GM21825 (cell line): ENCODE data around the gene PPP1R27.

Experiments used
- ATAC-seq: cut with Tn5 transposase; IDR thresholded peaks from one replicate; pipeline ENCODE4 v1.9.1; 2021; ENCODE audit warnings: mild to moderate bottlenecking, moderate library complexity; ENCODE audit not compliant: unreplicated experiment

The PPP1R27 gene

GRCh38 chr17:81807210-81807719 is 27.6 kb downstream of the PPP1R27 start:
- ATAC-seq, result no peak

DNA sequence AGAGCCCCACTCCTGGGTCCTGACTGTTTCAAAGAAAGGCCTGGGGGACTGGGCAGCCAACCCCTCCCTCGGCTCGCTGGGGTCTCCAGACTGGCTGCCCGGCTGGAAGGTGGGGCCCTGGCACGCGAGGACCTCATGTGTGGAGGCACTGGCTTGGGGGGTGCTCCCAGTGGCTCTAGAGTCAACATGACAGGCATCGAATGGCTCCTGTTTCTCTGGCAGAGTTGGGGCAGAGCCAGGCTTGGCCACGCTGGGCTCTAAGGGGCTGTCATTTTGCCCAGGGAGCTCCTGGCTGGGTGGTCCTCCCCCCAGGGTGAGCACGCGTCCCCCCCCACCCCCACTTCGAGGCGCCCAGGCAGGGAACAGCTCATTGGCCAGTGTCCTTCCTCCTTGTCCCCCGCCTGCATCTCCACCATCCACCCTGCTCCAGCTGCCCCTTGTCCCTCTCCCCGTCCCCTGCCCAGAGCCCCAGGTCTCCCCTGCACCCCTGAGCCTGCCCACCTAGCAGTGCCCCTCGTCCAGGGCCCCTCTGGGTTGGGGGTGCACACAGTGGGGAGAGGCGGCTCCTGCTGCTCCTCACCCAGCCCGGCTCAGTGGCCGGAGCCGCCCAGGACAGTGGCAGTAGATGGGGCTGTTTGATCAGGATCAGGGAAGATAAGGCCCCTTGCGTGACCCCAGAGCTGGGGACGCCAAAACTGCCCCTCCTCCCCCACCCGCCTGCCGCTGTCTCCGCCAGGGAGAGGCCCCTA is 28.2 kb downstream of the PPP1R27 start:
- no peak for ATAC-seq

GRCh38 chr17:81805707-81806460 is 29.0 kb downstream of the PPP1R27 start:
- ATAC-seq, result no peak

DNA sequence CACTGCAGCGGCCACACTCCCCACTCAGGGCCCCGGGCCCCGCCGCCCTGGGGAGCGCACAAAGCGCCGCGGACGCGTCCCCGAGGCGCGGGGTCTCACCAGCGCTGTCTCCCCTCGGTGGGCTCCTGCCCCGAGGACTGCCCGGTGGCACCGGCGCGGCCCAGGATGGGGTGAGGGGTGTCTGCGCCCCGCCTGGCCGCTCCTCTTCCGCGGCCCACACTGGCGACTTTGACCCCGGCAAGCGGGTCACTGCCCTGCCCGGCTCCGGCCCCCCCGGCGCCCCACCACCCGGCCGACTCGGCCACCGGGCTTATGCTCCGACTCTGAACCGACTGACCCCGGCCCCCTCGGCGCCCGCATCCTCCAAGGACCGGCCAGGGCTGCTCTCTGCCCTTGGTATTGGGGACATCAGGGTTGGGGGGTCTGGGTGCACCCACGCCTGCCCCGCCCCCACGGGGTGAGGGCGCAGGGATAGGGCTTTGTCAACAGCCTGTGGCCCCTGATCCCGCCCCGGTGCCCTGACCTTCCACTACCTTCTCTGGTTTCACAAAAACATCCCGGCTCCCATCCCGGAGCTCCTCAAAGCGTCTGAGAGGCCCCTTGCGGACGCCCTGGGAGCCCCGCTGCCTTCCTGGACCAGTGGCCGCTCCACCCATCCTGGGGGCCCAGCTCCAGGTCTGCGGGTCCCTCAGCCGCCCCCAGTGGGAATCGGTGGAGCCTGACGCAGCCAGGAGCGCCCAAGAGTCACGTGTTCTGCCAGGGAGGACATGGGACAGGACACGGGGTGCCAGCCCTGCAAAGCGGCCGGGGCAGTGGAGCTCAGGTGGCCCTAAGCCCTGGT is 30.1 kb downstream of the PPP1R27 start:
- ATAC-seq, result no peak

DNA sequence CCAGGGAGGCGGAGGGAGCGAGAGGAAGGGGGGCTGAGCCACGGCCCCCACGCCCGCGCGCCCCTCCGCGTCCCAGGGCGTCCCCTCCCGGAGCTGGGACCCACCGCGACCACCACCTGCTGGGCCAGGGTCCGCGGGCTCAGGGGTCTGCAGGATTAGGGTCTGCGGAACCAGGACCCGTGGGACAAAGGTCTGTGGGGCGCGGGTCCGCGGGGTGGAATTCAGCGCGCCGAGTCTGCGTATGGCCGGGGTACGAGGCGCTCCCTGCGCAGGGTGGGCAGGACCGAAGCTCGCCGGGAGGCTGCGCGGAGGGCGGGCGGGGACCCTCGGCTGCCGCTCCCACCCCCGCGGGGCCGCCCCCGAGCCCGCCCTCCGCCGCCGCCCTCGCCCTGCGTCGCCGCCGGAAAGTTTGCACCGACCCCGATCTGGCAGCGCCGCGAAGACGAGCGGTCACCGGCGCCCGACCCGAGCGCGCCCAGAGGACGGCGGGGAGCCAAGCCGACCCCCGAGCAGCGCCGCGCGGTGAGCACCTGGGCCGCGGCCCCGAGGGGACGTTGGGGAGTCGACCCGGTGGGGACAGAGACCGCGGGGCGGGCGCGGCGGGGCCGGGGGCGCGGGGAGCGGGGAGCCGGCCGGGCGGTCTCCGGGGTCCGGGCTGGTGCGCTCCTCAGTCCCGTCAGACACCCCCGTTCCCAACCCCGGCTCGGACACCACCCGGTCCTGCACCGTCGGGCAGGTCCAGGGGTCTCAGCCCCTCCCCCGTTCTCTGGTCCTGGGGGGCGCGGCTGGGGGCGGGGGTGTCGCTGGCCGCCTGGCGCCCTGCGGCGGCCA is 30.9 kb downstream of the PPP1R27 start, which contains the start of gene GCGR:
GCGR (plus strand) TSS at position 423 of the 831 bp plus-strand sequence. CDS start 4,869 bp downstream, outside the sequence.
- ATAC-seq, result no peak

- no peak for ATAC-seq
Observed at GRCh38 chr17:81802856-81803643, 31.8 kb downstream of the PPP1R27 start.

DNA sequence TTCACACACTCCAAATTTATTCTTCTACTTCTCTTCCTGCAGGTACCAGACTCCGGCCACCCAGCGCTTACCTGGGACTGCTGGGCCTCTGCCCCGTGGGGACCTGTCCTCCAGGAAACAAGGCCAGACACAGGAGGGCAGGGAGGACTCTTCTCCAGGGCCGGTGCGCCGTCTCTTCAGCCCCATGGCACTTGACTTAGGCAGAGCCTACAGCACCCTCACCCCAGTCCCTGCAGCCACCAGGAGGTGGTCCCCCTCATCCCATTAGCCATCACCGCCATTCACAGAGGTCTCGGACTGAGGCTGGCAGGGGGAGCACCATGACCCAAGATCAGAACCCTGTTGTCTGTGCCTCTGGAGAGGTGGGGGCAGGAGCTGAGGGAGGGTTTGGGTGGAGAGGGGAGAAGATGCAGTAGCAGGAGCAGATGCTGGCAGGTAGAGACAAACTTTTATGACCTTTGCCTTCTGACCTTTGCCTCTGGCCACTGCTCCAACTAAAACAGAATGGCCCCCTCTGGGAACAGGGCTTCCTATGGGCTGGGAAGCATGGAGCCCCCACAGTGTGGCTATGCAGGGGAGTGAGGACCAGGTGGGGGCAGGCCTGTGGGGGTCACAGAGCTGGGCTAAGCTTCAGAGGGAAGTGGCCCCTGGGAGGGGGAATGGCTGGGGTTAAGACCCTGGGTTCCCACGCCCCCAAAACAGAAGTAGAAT is 32.6 kb downstream of the PPP1R27 start:
- no peak for ATAC-seq

DNA sequence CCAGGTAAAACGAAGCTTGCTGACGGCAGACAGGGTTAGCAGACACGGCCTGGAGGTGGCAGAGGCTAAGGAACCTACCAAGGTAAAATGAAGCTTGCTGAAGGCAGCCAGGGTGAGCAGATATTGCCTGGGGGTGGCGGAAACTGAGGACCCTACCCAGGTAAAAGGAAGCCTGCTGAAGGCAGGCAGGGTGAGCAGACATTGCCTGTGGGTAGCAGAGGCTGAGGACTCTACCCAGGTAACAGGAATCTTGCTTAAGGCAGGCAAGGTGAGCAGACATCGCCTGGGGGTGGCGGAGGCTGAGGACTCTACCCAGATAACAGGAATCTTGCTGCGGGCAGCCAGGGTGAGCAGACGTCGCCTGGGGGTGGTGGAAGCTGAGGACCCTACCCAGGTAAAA is 33.5 kb downstream of the PPP1R27 start:
- ATAC-seq, result no peak

DNA sequence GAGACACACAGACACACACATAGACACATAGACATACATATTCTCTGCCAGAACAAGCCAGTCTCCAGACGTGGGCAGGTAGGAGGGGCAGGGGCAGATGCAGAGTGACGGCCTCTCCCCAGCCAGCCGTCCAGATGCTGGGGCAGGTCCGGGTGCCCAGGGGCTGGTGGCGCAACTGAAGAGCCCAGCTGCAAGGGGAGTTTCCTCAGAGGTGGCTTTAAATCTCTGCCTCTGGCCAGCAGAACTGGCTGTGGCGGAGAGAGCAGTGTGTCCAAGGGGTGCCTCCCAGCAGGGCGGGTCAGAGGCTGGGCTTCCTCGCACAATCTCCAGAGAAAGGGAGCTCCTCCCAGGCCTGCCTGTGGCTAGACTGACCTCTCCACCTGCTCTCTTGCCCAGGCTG is 40.3 kb downstream of the PPP1R27 start:
- ATAC-seq, result no peak

- no peak for ATAC-seq
Observed at GRCh38 chr17:81794074-81794476, 40.8 kb downstream of the PPP1R27 start.

DNA sequence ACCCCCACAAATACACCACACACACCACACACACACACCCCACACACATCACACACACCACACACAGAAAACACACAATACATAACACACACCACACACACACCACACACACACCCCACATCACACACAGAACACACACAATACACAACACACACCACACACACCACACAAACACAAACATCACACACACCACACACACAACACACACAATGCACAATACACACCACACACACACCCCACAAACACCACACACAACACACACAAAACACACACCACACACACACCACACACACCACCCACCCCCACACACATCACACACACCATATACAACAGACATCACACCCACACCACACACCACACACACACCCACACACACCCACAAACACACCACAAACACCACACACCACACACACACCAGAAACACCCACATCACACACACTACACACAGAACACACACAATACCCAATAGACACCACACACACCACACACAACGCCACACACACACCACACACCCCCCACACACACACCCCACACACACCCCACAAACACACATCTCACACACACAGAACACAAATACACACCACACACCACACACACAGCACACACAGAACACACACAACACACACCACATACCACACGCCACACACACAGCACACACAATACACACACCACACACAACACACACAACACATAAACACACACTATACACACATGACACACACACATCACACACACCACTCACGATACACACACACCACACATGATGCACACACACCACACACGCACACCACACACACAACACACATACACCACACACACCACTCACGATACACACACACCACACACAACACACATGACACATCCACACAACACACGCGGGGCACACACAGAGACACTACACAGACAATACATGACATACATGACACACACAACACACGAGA is 41.9 kb downstream of the PPP1R27 start:
- ATAC-seq, result no peak
